RWPE2 (cell line): ENCODE measurements around the gene CDK11B.

Source experiments
- ATAC-seq: fragments of 200-7000 bp; cut with Tn5 transposase; 3 replicates; pipeline ENCODE4 v1.9.1; 2021; ENCODE audit warnings: low read depth
- DNase-seq: peaks from one replicate; pipeline ENCODE4 v3.0.0-alpha.2; 2020; ENCODE audit warnings: low spot score
- H3K27ac ChIP-seq: fragments of 450-650 bp; 2 replicates; pipeline ENCODE4 v1.5.1; 2017; ENCODE audit warnings: mild to moderate bottlenecking; ENCODE audit not compliant: poor library complexity, severe bottlenecking
- H3K27me3 ChIP-seq: fragments of 250-450 bp; sonication (Bioruptor Pico); 2 replicates; pipeline ENCODE4 v1.5.1; 2021; ENCODE audit warnings: mild to moderate bottlenecking, moderate library complexity; ENCODE audit not compliant: insufficient read depth, poor library complexity, severe bottlenecking
- H3K36me3 ChIP-seq: fragments of 250-450 bp; sonication (Bioruptor Pico); 2 replicates; pipeline ENCODE4 v1.5.1; 2020; ENCODE audit warnings: low read depth, mild to moderate bottlenecking, moderate library complexity
- H3K4me1 ChIP-seq: fragments of 250-450 bp; sonication (Bioruptor Pico); 2 replicates; pipeline ENCODE4 v1.5.1; 2021; ENCODE audit warnings: mild to moderate bottlenecking, moderate library complexity; ENCODE audit not compliant: insufficient read depth, poor library complexity, severe bottlenecking
- H3K4me3 ChIP-seq: fragments of 250-450 bp; sonication (Bioruptor Pico); 2 replicates; pipeline ENCODE4 v1.5.1; 2021; ENCODE audit warnings: mild to moderate bottlenecking, moderate library complexity; ENCODE audit not compliant: severe bottlenecking
- H3K9me3 ChIP-seq: fragments of 250-450 bp; sonication (Bioruptor Pico); 2 replicates; pipeline ENCODE4 v1.5.1; 2021; ENCODE audit warnings: mild to moderate bottlenecking, moderate library complexity; ENCODE audit not compliant: severe bottlenecking
- CTCF ChIP-seq: fragments of 450-650 bp; IDR thresholded peaks from one replicate; pipeline ENCODE4 v1.5.1; 2017; ENCODE audit warnings: mild to moderate bottlenecking, moderate library complexity; ENCODE audit not compliant: poor library complexity, severe bottlenecking

The CDK11B gene

GRCh38 chr1:1672181-1672965 lies 13.6 kb upstream of the CDK11B start:
- H3K27ac ChIP-seq = no peak overlapping the region
- no peak for TF ChIP-seq CTCF
- DNase-seq = no peak
- no peaks in the 10 kb centered on the region for H3K36me3 ChIP-seq
- H3K27me3 ChIP-seq = no peaks in the 10 kb centered on the region
- no peaks in the 10 kb centered on the region for H3K9me3 ChIP-seq
- no peaks in the 10 kb centered on the region for H3K4me1 ChIP-seq
- ATAC-seq = no peak
- no peak overlapping the region for H3K4me3 ChIP-seq

- no peaks in the 10 kb centered on the region for H3K9me3 ChIP-seq
- no peak for ATAC-seq
- TF ChIP-seq CTCF = no peak
- no peak for DNase-seq
- H3K4me3 ChIP-seq = no peak overlapping the region
- H3K27me3 ChIP-seq = no peaks in the 10 kb centered on the region
- H3K36me3 ChIP-seq = no peaks in the 10 kb centered on the region; the same call in 1 of the 2 replicates
- H3K4me1 ChIP-seq = no peaks in the 10 kb centered on the region
- H3K27ac ChIP-seq = no peak overlapping the region
Observed at GRCh38 chr1:1671365-1672119, 12.7 kb upstream of the CDK11B start.

GRCh38 chr1:1670866-1671265 lies 12.1 kb upstream of the CDK11B start:
- no peak overlapping the region for H3K4me3 ChIP-seq
- peaks cover 6% of the 10 kb centered on the region for H3K36me3 ChIP-seq
- no peaks in the 10 kb centered on the region for H3K27me3 ChIP-seq
- no peaks in the 10 kb centered on the region for H3K4me1 ChIP-seq
- no peaks in the 10 kb centered on the region for H3K9me3 ChIP-seq
- ATAC-seq (no peak), DNase-seq (no peak)
- no peak for TF ChIP-seq CTCF
- H3K27ac ChIP-seq = no peak overlapping the region

- H3K4me3 ChIP-seq = no peak overlapping the region
- DNase-seq = no peak
- no peaks in the 10 kb centered on the region for H3K9me3 ChIP-seq
- peaks cover 14% of the 10 kb centered on the region for H3K36me3 ChIP-seq
- H3K27ac ChIP-seq = no peak overlapping the region
- no peaks in the 10 kb centered on the region for H3K4me1 ChIP-seq
- H3K27me3 ChIP-seq = no peaks in the 10 kb centered on the region
- no peak for ATAC-seq
- no peak for TF ChIP-seq CTCF
Observed at GRCh38 chr1:1669468-1670440, 10.9 kb upstream of the CDK11B start.
